Amygdala (tissue), 56 donors: ENCODE measurements around the gene SOX30.

Source experiments
- DNase-seq, 56 donors: peaks; one replicate each; lab custom pipeline; 2025; lab: John Stamatoyannopoulos, UW

SOX30 gene

DNA sequence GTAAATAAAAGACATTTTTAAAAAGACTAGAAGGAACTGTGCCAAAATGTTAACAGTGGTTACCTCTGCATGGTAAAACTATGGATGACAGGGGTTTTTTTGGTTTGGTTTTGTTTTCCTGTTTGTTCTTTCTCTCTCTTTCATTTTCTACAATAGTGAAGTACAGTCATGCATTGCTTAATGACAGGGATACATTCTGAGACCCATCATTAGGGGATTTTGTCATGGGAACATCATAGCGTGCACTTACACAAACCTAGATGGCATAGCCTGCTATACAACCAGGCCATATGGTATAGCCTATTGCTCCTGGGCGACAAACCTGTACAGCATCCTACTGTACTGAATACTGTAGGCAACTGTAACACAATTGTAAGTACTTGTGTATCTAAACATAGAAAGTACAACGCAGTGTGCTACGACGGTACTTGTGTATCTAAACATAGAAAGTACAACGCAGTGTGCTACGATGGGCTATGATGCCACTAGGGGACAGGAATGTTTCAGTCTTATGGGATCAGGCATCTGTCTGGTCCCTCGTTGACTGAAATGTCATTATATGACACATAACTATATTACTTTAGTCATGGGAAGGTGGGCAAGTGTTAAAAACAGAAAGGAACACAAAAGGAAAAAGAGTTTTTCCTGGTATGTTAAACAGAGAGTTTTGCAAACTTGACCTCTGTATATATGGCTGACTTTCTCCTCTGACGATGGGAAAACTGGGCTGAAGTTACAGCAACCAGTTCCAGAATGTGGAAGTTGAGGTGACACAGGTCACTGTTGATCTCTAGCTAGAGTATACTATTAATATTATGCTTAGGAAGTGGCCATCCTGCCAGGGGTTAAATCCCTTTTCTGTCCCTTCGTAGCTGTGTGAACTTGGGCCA, 69.3 kb downstream of the SOX30 start:
- DNase-seq, result no peak

DNA sequence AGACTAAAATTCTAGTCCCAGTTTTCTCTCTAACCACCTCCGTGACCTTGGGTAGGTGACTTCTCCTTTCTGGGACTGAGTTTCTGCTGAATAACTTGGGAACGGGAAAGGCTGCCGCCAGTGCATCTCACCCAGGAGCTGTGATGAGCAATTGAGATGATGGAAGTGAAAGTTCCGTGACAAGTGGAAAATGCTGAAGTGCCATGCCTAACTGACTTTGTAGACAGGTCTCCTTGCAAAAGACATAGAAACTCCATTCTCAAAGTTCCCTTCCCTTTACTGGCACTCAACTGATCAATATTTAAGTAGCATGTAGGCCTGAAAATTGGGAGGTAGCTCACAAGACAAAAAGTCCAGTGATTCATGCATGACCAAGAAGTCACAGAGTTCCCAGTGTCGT, 70.3 kb downstream of the SOX30 start:
- no peak for DNase-seq

DNA sequence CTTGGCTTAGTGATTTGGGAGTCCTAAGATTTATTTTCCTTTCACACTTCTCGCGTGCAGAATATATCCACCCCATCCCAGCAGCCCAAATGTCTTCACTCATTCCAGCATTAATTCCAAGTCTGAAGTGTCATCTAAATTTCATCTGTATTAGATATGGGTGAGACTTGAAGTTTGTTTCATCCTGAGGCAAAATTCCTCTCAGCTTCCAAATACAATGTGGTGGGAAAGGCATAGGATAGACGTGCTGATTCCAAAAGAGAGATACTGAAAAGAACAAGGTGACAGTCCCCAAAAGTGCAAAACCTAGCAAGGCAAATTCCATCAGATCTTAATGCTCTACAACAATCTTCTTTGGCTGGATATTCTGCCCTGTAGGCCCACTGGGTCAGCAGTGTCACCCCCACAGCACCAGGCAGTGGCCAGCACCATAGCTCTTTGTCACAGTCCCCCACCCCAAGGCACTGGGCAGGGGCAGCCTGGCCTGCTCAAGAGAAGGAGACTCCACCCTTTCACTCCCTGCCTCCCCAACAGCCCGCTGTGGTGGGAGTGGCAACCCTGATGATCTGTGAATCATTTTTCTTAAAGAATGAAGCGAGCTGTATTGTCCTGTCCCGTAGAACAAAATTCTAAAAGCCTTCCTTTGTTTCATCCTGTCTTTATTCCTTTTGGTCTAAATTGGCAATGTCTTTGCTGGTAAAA, 74.0 kb downstream of the SOX30 start:
- DNase-seq, result no peak

DNA sequence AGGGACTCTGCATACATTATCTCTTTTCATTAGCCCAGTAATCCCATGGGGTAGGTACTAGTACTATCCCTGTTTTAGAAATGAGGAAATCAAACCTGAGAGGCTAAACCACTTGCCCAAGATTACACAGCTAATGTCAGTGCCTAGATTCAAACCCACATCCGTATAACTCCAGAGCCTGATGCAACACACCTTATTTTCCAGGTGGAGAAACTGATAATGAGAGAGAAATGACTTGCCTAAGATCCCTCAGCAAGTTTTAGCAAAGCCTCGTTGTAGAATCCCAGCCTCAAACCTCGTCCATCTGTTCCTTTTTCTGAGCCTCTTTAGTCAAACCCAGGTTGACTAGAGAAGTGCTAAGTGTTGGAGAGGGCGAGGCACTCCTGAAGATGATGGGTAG, 75.6 kb downstream of the SOX30 start:
- no peak for DNase-seq
